Psoas muscle (tissue), 8 donors: ENCODE data around the gene SMYD4. TPM values are rescaled to one million over a fixed set of nuclear protein-coding genes. Genes with fewer than 3 reads are reported as not detected.
"Not testable (repeated sequence)": the region's sequence is repeated elsewhere in the genome, so short reads cannot be mapped to it uniquely, and the experiment has no call there.

ENCODE experiments used
- ATAC-seq, 4 donors: fragments of 200-7000 bp; cut with Tn5 transposase; one replicate each; pipeline ENCODE4 v1.9.1; 2020; ENCODE audit warnings: moderate library complexity in 3 of 4, mild to moderate bottlenecking in 2 of 4
- DNase-seq, 2 donors: peaks; one replicate each; pipeline ENCODE4 v3.0.0-alpha.2; 2020
- H3K27ac ChIP-seq: fragments of 200-600 bp; one replicate; pipeline ENCODE4 v1.8.0; 2022
- H3K27me3 ChIP-seq, 3 donors: fragments of 200-600 bp in 1 of 3; one replicate each; pipeline versions ENCODE4 v1.6.1 to v1.8.0; 2013 to 2022; ENCODE audit warnings: low read length in 2 of 3, mild to moderate bottlenecking in 2 of 3, moderate library complexity in 1 of 3; ENCODE audit not compliant: insufficient read depth in 3 of 3
- H3K36me3 ChIP-seq, 2 donors: fragments of 200-600 bp in 1 of 2; one replicate each; pipeline versions ENCODE4 v1.6.1 to v1.8.0; 2013 to 2022; ENCODE audit warnings: low read depth in 1 of 2, mild to moderate bottlenecking in 1 of 2, moderate library complexity in 1 of 2; ENCODE audit not compliant: insufficient read depth in 1 of 2
- H3K4me1 ChIP-seq: fragments of 200-600 bp; one replicate; pipeline ENCODE4 v1.8.0; 2022
- H3K4me3 ChIP-seq: fragments of 200-600 bp; one replicate; pipeline ENCODE4 v1.8.0; 2022; ENCODE audit warnings: mild to moderate bottlenecking
- H3K9me3 ChIP-seq: fragments of 200-600 bp; one replicate; pipeline ENCODE4 v1.8.0; 2022
- WGBS, 3 donors: extraction: QIAGEN DNeasy Blood & Tissue Kit; methylation state at CpG; one replicate each; pipeline versions ENCODE4 v1.1.6 to v1.1.7; 2013; 5-methylcytosine and 5-hydroxymethylcytosine counted together
- intact Hi-C, 2 donors: fragments of 100-400 bp; cut with DNase I; formaldehyde crosslinking; loops; one replicate each; pipeline versions ENCODE4 v1.11.0 to v1.14.2; 2022
- polyA plus RNA-seq, 3 donors: library from polyadenylated mRNA; stranded (reverse); fragments of 200-250 nt; gene quantifications; one replicate each; pipeline ENCODE4 v1.2.3, GENCODE V29; 2013
- total RNA-seq, 4 donors: library from RNA; stranded (reverse); fragmentation: NEBNext Ultra II Directional in 2 of 4; extraction: Animal tissue kit (Norgen Biotek cat#: 25700) in 2 of 4; gene quantifications; one replicate each; pipeline versions ENCODE4 v1.2.1 to v1.2.4, GENCODE V29; 2021 to 2023
- TF ChIP-seq, protein P1 (sequence below): fragments of 200-600 bp; IDR thresholded peaks from one replicate; pipeline ENCODE4 v1.8.0; 2022; ENCODE audit warnings: antibody characterized with exemption
- donor health status: healthy with polysubstance abuse.
- donor health status: DM: no; HTN: no; CAD: no; lungs with moderate emphysema.
- donor health status: Bipolar disorder and iron deficiency.
- donor health status: healthy.
- donor health status: DM: yes; HTN: yes; CAD: no.
- donor health status: DM: no; HTN: no; CAD: no.
- donor health status: DM: no; HTN: no; CAD: no.
- donor health status: DM: yes; HTN: yes; CAD: no.

Gene SMYD4
- total and polyA plus RNA-seq, 7 donors: 8.0 to 22.4 (median 9.2) TPM

GRCh38 chr17:1744551-1745512 lies 84.9 kb downstream of the SMYD4 start:
- H3K27ac ChIP-seq: no peak overlapping the region
- intact Hi-C loops: no loop called here

DNA sequence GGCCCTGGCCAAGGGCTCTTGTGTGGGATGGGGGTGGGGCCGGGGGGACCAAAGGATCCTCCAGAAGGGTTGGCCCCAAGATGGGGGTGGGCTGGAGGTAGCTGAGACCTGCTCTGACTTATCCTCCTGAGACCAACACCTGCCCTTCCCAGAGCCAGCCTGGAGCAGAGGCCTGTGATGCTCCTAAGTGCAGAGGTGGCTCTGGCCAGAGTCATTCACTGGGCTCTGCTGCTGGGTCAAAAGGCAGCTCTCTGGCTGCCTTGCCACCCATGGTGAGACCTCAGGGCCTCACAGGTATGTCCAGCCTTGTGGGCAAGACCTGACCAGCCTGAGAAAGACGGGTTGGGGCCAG lies 86.6 kb downstream of the SMYD4 start:
- no peaks in the 10 kb centered on the region for H3K9me3 ChIP-seq
- intact Hi-C loops: no loop called here
- H3K27ac ChIP-seq: no peak overlapping the region
- peaks cover 0 to 4% of the 10 kb centered on the region in 2 donors for H3K36me3 ChIP-seq
- DNase-seq (no peak), ATAC-seq (peak in 1 of 4 donors; percentile 14)
- no peaks in the 10 kb centered on the region for H3K4me1 ChIP-seq
- no peaks in the 10 kb centered on the region for H3K27me3 ChIP-seq
- TF ChIP-seq, protein P1, sequence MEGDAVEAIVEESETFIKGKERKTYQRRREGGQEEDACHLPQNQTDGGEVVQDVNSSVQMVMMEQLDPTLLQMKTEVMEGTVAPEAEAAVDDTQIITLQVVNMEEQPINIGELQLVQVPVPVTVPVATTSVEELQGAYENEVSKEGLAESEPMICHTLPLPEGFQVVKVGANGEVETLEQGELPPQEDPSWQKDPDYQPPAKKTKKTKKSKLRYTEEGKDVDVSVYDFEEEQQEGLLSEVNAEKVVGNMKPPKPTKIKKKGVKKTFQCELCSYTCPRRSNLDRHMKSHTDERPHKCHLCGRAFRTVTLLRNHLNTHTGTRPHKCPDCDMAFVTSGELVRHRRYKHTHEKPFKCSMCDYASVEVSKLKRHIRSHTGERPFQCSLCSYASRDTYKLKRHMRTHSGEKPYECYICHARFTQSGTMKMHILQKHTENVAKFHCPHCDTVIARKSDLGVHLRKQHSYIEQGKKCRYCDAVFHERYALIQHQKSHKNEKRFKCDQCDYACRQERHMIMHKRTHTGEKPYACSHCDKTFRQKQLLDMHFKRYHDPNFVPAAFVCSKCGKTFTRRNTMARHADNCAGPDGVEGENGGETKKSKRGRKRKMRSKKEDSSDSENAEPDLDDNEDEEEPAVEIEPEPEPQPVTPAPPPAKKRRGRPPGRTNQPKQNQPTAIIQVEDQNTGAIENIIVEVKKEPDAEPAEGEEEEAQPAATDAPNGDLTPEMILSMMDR: no peak
- WGBS, 3 donors: 75 to 93% (median 92%) methylated on average over 2 of the region's 2 CpGs
- no peak overlapping the region for H3K4me3 ChIP-seq

More at GRCh38 chr17:1744551-1745512, 84.9 kb downstream of the SMYD4 start:
- ATAC-seq (peak; percentile 9 to 55 (median 38)), DNase-seq (no peak)
- Histone ChIP-seq H3K9me3 (no peaks in the 10 kb centered on the region), H3K4me3 (no peak overlapping the region), H3K27me3 (no peaks in the 10 kb centered on the region), H3K4me1 (no peaks in the 10 kb centered on the region), H3K36me3 (no peaks in the 10 kb centered on the region)
- TF ChIP-seq, protein P1: no peak
- WGBS, 3 donors: 61 to 74% (median 68%) methylated on average over 23 to 29 of the region's 29 CpGs

DNA sequence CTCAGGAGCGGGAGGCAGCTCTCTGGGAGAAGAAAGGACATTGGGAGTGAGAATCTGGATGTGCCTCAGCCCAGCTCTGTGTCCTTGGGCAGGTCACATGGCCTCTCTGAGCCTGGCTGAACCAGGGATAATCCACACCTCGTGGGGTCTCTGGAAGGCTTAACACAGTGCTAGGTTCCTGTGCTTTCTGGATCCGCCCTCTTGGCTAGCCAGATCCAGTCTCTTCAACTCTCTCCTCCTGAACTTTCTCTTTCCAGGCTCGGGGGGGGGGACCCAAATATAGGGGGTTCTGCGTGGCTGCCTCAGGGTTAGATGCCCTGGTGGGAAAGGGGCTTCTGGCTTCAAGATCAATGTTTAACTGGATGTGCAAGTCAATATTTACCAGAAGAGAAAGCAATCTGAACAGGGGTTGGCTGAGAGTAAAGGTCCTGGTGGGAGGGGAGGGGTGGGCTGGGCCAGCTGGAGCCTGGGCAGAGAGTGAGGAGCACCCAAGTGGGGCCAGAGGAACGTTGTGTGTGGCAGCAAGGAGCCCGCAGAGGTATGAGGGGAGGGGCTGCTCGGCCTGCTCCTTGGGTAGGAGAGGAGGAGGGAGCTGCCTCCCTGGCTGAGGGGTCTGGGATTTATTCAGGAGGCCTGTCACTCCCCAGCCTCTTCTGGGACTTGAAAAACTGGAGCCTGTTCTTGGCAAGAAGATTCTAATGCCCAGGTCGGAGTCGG lies 87.2 kb downstream of the SMYD4 start, which contains the start of gene SERPINF2:
SERPINF2 (plus strand) TSS at position 501 of the 717 bp plus-strand sequence. CDS start 2,125 bp downstream, outside the sequence.
- ATAC-seq: no peak
- H3K36me3 ChIP-seq: peaks cover 0 to 9% of the 10 kb centered on the region in 2 donors
- H3K4me1 ChIP-seq: no peaks in the 10 kb centered on the region
- no peak for DNase-seq
- no peaks in the 10 kb centered on the region for H3K9me3 ChIP-seq
- TF ChIP-seq, protein P1: no peak
- no peaks in the 10 kb centered on the region for H3K27me3 ChIP-seq
- WGBS, 3 donors: 63 to 70% (median 69%) methylated on average over 9 to 10 of the region's 10 CpGs
- H3K4me3 ChIP-seq: no peak within 1 kb of the TSS
- intact Hi-C loops: no loop called here
- H3K27ac ChIP-seq: no peak within 1 kb of the TSS

GRCh38 chr17:1741899-1742298 lies 87.8 kb downstream of the SMYD4 start:
- H3K9me3 ChIP-seq, H3K4me1 ChIP-seq, ATAC-seq, DNase-seq, H3K27me3 ChIP-seq, intact Hi-C loops, H3K4me3 ChIP-seq, H3K27ac ChIP-seq: not testable (repeated sequence)
- peaks cover 0 to 15% of the 10 kb centered on the region in 2 donors for H3K36me3 ChIP-seq
- WGBS, 3 donors: 77 to 98% (median 91%) methylated on average over 6 to 7 of the region's 7 CpGs
